Measurements from ENCODE around the gene PDE6G.
A peak's percentile ranks its signal among the peaks of the same experiment; 100 is the strongest.
"Not testable (repeated sequence)": the region's sequence is repeated elsewhere in the genome, so short reads cannot be mapped to it uniquely, and the experiment has no call there.

Gene PDE6G

GRCh38 chr17:81682565-81683207 lies 26.3 kb upstream of the PDE6G start:
- in situ Hi-C loops (cut with MboI; ENCODE audit: low pct_unique_long_range_greater_than_20kb, low sequenced_read_pairs, unreplicated experiment) = no loop called here
- DNase-seq (ENCODE audit: low spot score) = no peak
- TF ChIP-seq, protein P1, sequence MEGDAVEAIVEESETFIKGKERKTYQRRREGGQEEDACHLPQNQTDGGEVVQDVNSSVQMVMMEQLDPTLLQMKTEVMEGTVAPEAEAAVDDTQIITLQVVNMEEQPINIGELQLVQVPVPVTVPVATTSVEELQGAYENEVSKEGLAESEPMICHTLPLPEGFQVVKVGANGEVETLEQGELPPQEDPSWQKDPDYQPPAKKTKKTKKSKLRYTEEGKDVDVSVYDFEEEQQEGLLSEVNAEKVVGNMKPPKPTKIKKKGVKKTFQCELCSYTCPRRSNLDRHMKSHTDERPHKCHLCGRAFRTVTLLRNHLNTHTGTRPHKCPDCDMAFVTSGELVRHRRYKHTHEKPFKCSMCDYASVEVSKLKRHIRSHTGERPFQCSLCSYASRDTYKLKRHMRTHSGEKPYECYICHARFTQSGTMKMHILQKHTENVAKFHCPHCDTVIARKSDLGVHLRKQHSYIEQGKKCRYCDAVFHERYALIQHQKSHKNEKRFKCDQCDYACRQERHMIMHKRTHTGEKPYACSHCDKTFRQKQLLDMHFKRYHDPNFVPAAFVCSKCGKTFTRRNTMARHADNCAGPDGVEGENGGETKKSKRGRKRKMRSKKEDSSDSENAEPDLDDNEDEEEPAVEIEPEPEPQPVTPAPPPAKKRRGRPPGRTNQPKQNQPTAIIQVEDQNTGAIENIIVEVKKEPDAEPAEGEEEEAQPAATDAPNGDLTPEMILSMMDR (IDR thresholded peaks at IDR 0.05; ENCODE audit: extremely low read depth, insufficient read depth, missing control alignments) = no peak

DNA sequence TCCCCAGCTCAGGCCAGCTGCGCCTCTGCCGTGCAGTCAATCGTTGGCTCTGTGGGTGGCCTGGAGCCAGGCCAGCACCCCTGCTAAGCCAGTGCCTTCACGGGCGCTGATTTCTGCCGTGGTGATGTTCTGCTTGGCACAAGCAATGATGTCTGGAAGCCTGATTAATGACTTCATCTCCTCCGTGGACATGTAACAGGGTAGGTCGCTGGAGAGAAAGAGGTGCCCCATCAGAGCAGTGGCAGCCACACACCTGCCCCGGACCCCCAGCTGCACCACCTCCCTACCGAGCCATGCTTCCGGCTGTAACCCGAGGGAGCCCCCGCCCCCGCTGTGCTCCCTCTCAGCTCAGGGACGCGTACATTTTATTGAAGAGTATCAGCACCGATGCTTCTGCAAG lies 25.3 kb upstream of the PDE6G start:
- in situ Hi-C loops (cut with MboI; ENCODE audit: low pct_unique_long_range_greater_than_20kb, low sequenced_read_pairs, unreplicated experiment) = no loop called here
- no peak for DNase-seq (ENCODE audit: low spot score)

GRCh38 chr17:81680150-81680549 lies 23.8 kb upstream of the PDE6G start:
- in situ Hi-C loops (cut with MboI; ENCODE audit: low pct_unique_long_range_greater_than_20kb, low sequenced_read_pairs, unreplicated experiment) = no loop called here
- no peak for DNase-seq (ENCODE audit: low spot score)

More for the DNA sequence above, 25.3 kb upstream of the PDE6G start:
- TF ChIP-seq, protein P1 (IDR thresholded peaks at IDR 0.05; ENCODE audit: extremely low read depth, insufficient read depth, missing control alignments) = no peak

GRCh38 chr17:81676906-81677305 lies 20.6 kb upstream of the PDE6G start:
- TF ChIP-seq, protein P1 (IDR thresholded peaks at IDR 0.05; ENCODE audit: extremely low read depth, insufficient read depth, missing control alignments) = no peak
- in situ Hi-C loops (cut with MboI; ENCODE audit: low pct_unique_long_range_greater_than_20kb, low sequenced_read_pairs, unreplicated experiment) = no loop called here
- no peak for DNase-seq (ENCODE audit: low spot score)

More at GRCh38 chr17:81680150-81680549, 23.8 kb upstream of the PDE6G start:
- TF ChIP-seq, protein P1 (IDR thresholded peaks at IDR 0.05; ENCODE audit: extremely low read depth, insufficient read depth, missing control alignments) = no peak

DNA sequence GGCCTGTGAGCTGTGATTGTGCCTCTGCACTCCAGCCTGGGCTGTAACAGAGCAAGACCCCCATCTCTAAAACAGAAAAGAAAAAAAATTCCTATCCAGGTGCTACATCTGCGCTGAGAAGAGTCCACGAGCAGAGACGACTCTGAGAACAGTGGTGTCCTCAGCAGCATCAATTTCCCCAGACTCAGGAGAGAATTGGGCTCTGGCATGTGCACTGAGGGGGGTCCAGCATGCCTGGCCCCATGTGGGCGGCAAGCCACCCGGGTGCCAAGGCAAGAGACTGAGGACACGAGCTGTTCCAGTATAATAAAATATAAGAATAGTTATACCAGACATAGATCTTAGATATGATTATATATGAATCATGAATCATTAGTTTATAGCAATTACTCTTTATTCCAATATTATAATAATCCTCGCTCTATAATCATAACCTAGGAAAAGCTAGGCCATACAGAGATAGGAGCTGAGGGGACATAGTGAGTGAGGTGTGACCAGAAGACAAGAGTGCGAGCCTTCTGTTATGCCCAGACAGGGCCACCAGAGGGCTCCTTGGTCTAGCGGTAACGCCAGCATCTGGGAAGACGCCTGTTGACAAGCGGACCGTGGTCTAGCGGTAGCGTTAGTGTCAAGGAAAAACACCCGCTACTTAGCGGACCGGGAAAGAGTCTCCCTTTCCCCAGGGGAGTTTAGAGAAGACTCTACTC lies 19.3 kb upstream of the PDE6G start:
- in situ Hi-C loops (cut with MboI; ENCODE audit: low pct_unique_long_range_greater_than_20kb, low sequenced_read_pairs, unreplicated experiment); DNase-seq (ENCODE audit: low spot score): not testable (repeated sequence)
- TF ChIP-seq, protein P1 (IDR thresholded peaks at IDR 0.05; ENCODE audit: extremely low read depth, insufficient read depth, missing control alignments) = peak; percentile 44

DNA sequence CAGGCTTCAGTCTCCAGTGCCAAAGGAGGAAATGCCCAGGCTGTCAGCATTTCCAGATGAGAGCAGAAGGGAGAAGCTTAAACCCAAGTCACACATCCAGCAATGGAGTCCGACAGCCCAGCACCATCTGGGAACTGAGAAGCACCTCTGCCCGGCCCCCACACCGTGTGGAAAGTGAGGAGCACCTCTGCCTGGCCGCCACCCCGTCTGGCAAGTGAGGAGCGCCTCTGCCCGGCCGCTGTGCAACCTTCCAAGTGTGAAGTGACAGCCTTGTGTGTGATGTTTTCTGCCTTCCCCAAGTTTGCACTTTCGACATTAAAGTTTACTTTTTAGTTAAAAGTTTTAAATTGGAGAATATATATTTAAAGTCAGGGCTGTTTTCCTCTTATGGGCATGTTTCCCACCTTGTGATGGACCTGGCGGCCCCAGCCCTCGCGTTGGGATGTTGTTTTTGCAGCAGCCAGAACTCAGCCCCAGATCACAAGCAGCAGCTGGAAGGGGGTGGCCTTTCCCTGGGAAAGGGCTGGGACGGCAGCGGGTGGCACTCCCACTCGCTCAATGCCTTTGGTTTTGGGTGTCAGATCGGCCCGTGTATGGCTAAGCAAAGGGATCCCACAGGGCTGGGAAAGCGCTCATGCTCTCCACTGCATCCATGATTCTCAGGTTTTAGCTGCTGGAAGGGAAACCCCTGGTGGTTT lies 17.4 kb upstream of the PDE6G start:
- TF ChIP-seq, protein P1 (IDR thresholded peaks at IDR 0.05; ENCODE audit: extremely low read depth, insufficient read depth, missing control alignments) = no peak
- in situ Hi-C loops (cut with MboI; ENCODE audit: low pct_unique_long_range_greater_than_20kb, low sequenced_read_pairs, unreplicated experiment) = no loop called here
- no peak for DNase-seq (ENCODE audit: low spot score)

All from GM13977 (cell line).